Upper lobe of right lung (tissue), 1 donor: ENCODE results near the gene RAB20. TPM values are rescaled to one million over a fixed set of nuclear protein-coding genes. Genes with fewer than 3 reads are reported as not detected.

Experiments used
- ATAC-seq: fragments of 200-7000 bp; cut with Tn5 transposase; one replicate; pipeline ENCODE4 v1.9.1; 2020; ENCODE audit warnings: mild to moderate bottlenecking, moderate library complexity
- DNase-seq: peaks from one replicate; pipeline ENCODE4 v3.0.0-alpha.2; 2020
- H3K27ac ChIP-seq: fragments of 200-600 bp; one replicate; pipeline ENCODE4 v1.8.0; 2022
- H3K27me3 ChIP-seq: fragments of 200-600 bp; one replicate; pipeline ENCODE4 v1.8.0; 2022; ENCODE audit warnings: mild to moderate bottlenecking
- H3K36me3 ChIP-seq: fragments of 200-600 bp; one replicate; pipeline ENCODE4 v1.8.0; 2022
- H3K4me1 ChIP-seq: fragments of 200-600 bp; one replicate; pipeline ENCODE4 v1.8.0; 2022
- H3K4me3 ChIP-seq: fragments of 200-600 bp; one replicate; pipeline ENCODE4 v1.8.0; 2022; ENCODE audit warnings: mild to moderate bottlenecking
- H3K9me3 ChIP-seq: fragments of 200-600 bp; one replicate; pipeline ENCODE4 v1.8.0; 2022
- intact Hi-C: fragments of 100-400 bp; cut with DNase I; formaldehyde crosslinking; loops from one replicate; pipeline ENCODE4 v1.11.0; 2022
- total RNA-seq: library from RNA; stranded (reverse); fragmentation: NEBNext Ultra II Directional; extraction: Animal tissue kit (Norgen Biotek cat#: 25700); gene quantifications from one replicate; pipeline ENCODE4 v1.2.1, GENCODE V29; 2021
- TF ChIP-seq, protein P1 (sequence below): fragments of 200-600 bp; IDR thresholded peaks from one replicate; pipeline ENCODE4 v1.8.0; 2022; ENCODE audit warnings: antibody characterized with exemption
- donor health status: DM: no; HTN: yes; CAD: no; lungs with severe emphysema.

The RAB20 gene
- total RNA-seq, 1 donor from 2014 or later = 52.4 TPM

DNA sequence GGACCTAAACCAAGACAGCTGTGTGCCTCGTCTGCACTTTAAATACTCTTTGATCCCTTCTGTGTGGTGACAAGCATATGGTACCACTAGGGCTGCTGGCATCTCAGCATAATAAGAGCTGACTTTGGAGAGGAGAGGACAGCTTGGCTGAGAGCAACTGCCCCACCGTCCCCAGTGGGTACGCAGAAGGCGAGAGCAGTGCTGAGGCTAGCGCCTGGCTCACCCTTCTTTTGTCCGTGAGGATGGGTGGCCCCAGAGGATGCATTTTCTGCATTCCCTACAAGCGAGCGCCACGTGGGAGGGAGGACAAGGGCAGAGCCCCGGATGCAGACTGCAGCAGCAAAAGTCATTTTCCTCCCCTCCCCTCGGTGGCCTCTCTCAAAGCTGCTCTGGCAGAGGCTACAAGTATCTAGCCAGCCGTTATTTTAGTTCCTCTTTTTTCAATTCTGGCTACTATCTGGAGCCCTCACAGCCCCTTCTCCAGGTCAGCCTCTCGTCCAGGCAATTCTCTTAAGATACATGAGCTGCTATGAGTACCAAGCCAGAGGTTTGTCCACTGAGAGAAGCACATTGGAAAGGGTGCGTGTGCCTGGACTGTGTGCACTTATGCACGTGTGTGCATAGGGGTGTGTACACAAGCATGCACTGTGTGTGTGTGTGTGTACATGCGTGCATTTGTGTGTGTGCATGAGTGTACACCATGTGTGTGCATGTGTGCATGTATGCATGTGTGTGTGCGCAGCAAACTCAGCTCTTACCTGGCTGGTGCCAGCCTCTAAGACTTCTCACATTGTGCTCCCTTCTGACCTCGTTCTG is 51.3 kb downstream of the RAB20 start:
- Histone ChIP-seq H3K27me3 (no peaks in the 10 kb centered on the region), H3K4me3 (no peak overlapping the region), H3K9me3 (no peaks in the 10 kb centered on the region), H3K27ac (no peak overlapping the region), H3K4me1 (peaks cover 21% of the 10 kb centered on the region), H3K36me3 (peaks cover 43% of the 10 kb centered on the region)
- TF ChIP-seq, protein P1, sequence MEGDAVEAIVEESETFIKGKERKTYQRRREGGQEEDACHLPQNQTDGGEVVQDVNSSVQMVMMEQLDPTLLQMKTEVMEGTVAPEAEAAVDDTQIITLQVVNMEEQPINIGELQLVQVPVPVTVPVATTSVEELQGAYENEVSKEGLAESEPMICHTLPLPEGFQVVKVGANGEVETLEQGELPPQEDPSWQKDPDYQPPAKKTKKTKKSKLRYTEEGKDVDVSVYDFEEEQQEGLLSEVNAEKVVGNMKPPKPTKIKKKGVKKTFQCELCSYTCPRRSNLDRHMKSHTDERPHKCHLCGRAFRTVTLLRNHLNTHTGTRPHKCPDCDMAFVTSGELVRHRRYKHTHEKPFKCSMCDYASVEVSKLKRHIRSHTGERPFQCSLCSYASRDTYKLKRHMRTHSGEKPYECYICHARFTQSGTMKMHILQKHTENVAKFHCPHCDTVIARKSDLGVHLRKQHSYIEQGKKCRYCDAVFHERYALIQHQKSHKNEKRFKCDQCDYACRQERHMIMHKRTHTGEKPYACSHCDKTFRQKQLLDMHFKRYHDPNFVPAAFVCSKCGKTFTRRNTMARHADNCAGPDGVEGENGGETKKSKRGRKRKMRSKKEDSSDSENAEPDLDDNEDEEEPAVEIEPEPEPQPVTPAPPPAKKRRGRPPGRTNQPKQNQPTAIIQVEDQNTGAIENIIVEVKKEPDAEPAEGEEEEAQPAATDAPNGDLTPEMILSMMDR = no peak
- no peak for DNase-seq
- intact Hi-C loops = no loop called here
- no peak for ATAC-seq

DNA sequence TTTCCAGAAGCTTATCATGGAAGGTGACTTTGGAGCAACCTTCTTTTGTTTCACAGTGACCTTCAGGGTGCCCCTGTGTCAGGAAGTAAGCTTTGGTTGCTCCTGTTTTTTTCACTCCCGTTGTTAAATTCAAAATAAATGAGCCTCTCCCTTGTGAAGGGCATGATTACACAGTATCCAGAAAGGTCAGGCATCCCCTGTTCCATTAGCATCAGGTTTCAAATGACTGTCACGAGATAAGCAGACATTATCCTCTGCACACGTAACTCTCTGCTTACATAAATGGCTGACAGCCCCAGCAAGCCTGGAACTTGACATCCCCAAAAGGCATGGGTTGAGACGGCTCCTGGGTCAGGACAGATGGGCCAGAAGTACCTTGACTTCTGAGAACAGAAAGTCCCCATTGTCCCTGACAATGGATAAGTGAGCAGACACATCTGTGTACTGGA is 52.0 kb downstream of the RAB20 start:
- H3K27ac ChIP-seq = no peak overlapping the region
- peaks cover 21% of the 10 kb centered on the region for H3K4me1 ChIP-seq
- H3K9me3 ChIP-seq = no peaks in the 10 kb centered on the region
- H3K27me3 ChIP-seq = no peaks in the 10 kb centered on the region
- intact Hi-C loops = no loop called here
- TF ChIP-seq, protein P1 = no peak
- ATAC-seq = no peak
- no peak overlapping the region for H3K4me3 ChIP-seq
- H3K36me3 ChIP-seq = peaks cover 50% of the 10 kb centered on the region
- no peak for DNase-seq

DNA sequence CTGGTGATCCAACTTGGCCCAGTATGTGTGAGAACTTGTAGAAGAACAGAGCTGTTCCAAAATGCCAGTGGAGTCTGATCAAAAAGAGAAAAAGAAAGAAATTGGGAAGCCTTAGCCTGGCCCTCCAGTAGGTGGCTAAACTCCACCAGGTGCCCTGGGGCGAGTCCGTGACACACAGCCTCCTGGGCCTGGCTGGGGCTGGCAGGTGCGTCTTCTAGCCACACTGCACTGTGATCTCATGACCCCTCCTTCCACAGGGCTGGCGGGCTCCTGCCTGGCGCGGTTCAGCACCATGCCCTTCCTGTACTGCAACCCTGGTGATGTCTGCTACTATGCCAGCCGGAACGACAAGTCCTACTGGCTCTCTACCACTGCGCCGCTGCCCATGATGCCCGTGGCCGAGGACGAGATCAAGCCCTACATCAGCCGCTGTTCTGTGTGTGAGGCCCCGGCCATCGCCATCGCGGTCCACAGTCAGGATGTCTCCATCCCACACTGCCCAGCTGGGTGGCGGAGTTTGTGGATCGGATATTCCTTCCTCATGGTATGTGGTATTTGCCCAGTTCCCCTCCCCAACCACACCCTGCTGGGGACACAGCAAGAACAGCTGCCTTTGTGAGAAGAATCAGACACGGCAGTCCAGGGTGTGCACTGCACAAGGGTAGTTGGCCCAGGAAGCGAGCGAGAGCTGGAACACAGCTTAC is 53.7 kb downstream of the RAB20 start:
- intact Hi-C loops = no loop called here
- H3K4me3 ChIP-seq = no peak overlapping the region
- H3K27me3 ChIP-seq = no peaks in the 10 kb centered on the region
- TF ChIP-seq, protein P1 = peak; percentile 27
- H3K4me1 ChIP-seq = peaks cover 21% of the 10 kb centered on the region
- H3K9me3 ChIP-seq = no peaks in the 10 kb centered on the region
- H3K36me3 ChIP-seq = peaks cover 64% of the 10 kb centered on the region
- ATAC-seq (peak; percentile 75), DNase-seq (peak; percentile 84)
- peak overlapping the region; percentile 68 for H3K27ac ChIP-seq

DNA sequence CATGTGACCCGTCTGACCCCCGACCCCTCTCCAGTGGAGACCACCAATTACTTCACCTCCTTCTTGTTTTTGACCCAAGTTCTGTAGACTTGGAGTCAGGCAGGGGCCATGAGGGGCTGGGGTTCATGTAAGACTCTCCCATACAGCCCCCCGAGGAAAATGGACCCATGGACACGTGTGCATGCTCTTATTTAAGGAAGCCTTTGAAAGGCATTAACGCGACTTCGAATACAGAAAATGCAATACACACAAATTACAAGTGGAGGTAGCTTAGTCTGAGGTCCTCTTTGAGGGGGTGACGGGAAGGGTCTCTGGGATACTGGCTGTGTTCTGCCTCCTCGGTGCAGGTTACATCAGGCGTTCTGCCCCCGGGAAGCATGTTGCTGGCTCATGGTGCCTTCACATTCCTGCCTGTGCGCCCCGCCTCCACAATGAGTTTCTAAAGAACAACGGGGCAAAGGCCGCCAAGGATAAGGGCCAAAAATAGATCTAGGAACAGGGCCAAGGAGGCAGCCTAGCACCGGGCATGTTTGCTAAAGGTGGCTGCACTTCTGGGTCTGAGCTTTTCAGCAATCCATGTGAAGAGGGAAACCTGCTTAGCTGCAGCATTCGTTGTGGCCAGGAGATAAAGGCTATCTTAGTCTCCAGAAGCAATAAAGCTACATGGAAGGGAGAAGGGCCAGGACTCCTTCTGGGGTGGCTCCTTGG is 54.5 kb downstream of the RAB20 start:
- H3K27me3 ChIP-seq = no peaks in the 10 kb centered on the region
- H3K4me1 ChIP-seq = peaks cover 21% of the 10 kb centered on the region
- intact Hi-C loops = no loop called here
- ATAC-seq (peak; percentile 82), DNase-seq (peak; percentile 90)
- no peaks in the 10 kb centered on the region for H3K9me3 ChIP-seq
- peaks cover 64% of the 10 kb centered on the region for H3K36me3 ChIP-seq
- no peak overlapping the region for H3K4me3 ChIP-seq
- TF ChIP-seq, protein P1 = no peak
- peak overlapping the region; percentile 68 for H3K27ac ChIP-seq

DNA sequence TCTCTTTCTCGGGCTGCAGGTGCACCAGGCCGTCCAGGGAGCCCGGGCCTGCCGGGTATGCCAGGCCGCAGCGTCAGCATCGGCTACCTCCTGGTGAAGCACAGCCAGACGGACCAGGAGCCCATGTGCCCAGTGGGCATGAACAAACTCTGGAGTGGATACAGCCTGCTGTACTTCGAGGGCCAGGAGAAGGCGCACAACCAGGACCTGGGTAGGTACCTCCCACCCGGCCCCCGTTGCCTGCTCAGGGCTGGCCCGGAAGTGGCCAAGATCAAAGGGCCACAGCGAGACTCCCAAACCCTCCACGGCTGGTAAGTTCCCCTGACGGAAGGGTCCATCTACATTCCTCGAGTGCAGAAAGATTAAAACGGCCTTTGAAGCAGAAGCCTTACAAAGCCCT is 55.1 kb downstream of the RAB20 start:
- DNase-seq (no peak), ATAC-seq (peak; percentile 1)
- Histone ChIP-seq H3K4me3 (no peak overlapping the region), H3K4me1 (peaks cover 21% of the 10 kb centered on the region), H3K36me3 (peaks cover 66% of the 10 kb centered on the region), H3K27ac (no peak overlapping the region), H3K27me3 (no peaks in the 10 kb centered on the region), H3K9me3 (no peaks in the 10 kb centered on the region)
- intact Hi-C loops = no loop called here
- TF ChIP-seq, protein P1 = no peak
